ENCODE measurements around the gene IFI44L.

The IFI44L gene

DNA sequence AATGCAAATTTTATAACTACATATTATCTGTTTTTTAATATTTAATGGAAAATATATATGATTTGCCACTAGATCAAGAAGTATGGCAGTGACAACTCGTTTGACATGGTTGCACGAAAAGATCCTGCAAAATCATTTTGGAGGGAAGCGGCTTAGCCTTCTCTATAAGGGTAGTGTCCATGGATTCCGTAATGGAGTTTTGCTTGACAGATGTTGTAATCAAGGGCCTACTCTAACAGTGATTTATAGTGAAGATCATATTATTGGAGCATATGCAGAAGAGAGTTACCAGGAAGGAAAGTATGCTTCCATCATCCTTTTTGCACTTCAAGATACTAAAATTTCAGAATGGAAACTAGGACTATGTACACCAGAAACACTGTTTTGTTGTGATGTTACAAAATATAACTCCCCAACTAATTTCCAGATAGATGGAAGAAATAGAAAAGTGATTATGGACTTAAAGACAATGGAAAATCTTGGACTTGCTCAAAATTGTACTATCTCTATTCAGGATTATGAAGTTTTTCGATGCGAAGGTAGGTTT, 29.9 kb downstream of the IFI44L start:
- peak; percentile 26 for DNase-seq
- H3K4me3 ChIP-seq (ENCODE audit: low read depth in 1 of 2, low read length in 2 of 2) = peak overlapping the region; percentile 42 to 62
- H3K9me3 ChIP-seq (ENCODE audit: insufficient read depth, low read length, severe bottlenecking) = peaks cover 4% of the 10 kb centered on the region
- H2AFZ ChIP-seq (ENCODE audit: low read depth, low read length) = peak overlapping the region; percentile 54; the same call in 1 of the 2 replicates
- peak overlapping the region; percentile 51 for H3K9ac ChIP-seq (ENCODE audit: low read depth, low read length)
- peak overlapping the region; percentile 68 for H3K4me2 ChIP-seq (ENCODE audit: insufficient read depth, low read length)
- no peaks in the 10 kb centered on the region for H3K27me3 ChIP-seq (ENCODE audit: insufficient read depth, low read length, poor library complexity)
- ATAC-seq (ENCODE audit: insufficient read depth, low read depth) = peak; percentile 40
- peaks cover 9% of the 10 kb centered on the region; the same call in 1 of the 2 replicates for H3K36me3 ChIP-seq (ENCODE audit: insufficient read depth, low read length)
- peaks cover 57% of the 10 kb centered on the region for H3K4me1 ChIP-seq (ENCODE audit: insufficient read depth, low read length)
- H4K20me1 ChIP-seq (ENCODE audit: insufficient read depth, low read length) = no peaks in the 10 kb centered on the region; the same call in 1 of the 2 replicates
- TF ChIP-seq, protein P1, sequence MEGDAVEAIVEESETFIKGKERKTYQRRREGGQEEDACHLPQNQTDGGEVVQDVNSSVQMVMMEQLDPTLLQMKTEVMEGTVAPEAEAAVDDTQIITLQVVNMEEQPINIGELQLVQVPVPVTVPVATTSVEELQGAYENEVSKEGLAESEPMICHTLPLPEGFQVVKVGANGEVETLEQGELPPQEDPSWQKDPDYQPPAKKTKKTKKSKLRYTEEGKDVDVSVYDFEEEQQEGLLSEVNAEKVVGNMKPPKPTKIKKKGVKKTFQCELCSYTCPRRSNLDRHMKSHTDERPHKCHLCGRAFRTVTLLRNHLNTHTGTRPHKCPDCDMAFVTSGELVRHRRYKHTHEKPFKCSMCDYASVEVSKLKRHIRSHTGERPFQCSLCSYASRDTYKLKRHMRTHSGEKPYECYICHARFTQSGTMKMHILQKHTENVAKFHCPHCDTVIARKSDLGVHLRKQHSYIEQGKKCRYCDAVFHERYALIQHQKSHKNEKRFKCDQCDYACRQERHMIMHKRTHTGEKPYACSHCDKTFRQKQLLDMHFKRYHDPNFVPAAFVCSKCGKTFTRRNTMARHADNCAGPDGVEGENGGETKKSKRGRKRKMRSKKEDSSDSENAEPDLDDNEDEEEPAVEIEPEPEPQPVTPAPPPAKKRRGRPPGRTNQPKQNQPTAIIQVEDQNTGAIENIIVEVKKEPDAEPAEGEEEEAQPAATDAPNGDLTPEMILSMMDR (IDR thresholded peaks at IDR 0.05; ENCODE audit: borderline replicate concordance, extremely low read depth, low read length, poor library complexity, severe bottlenecking) = no peak
- no peak for TF ChIP-seq EZH2 (IDR thresholded peaks at IDR 0.05; ENCODE audit: borderline replicate concordance, low read depth, low read length, severe bottlenecking)
- peaks cover 48% of the 10 kb centered on the region for H3K79me2 ChIP-seq (ENCODE audit: insufficient read depth, low read length)
- H3K27ac ChIP-seq (ENCODE audit: low read length) = peak overlapping the region; percentile 78

DNA sequence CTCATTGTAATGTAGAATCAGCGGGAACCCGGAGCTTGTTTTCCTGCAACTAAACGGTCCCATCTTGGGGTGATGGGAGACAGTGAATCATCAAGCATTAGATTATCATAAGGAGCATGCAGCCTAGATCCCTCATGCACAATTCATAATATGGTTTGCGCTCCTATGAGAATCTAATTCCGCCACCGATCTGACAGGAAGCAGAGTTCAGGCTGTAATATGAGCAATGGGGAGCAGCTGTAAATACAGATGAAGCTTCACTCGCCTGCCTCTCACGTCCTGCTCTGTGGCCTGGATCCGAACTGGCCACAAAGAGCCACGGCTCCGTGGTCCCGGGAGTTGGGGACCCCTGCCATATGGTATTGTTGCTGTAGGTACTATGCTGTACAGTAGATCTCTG, 31.0 kb downstream of the IFI44L start:
- peak; percentile 59 for DNase-seq
- Histone ChIP-seq H3K4me1 (ENCODE audit: insufficient read depth, low read length) (peaks cover 46% of the 10 kb centered on the region), H3K36me3 (ENCODE audit: insufficient read depth, low read length) (peaks cover 20% of the 10 kb centered on the region; the same call in 1 of the 2 replicates), H3K9me3 (ENCODE audit: insufficient read depth, low read length, severe bottlenecking) (peaks cover 4% of the 10 kb centered on the region), H3K4me2 (ENCODE audit: insufficient read depth, low read length) (peak overlapping the region; percentile 68), H3K4me3 (ENCODE audit: low read depth in 1 of 2, low read length in 2 of 2) (peak overlapping the region; percentile 42 to 62; a peak in 3 of 4 replicates), H3K27ac (ENCODE audit: low read length) (peak overlapping the region; percentile 78), H2AFZ (ENCODE audit: low read depth, low read length) (peak overlapping the region; percentile 54), H3K79me2 (ENCODE audit: insufficient read depth, low read length) (peaks cover 53% of the 10 kb centered on the region), H3K9ac (ENCODE audit: low read depth, low read length) (peak overlapping the region; percentile 51), H3K27me3 (ENCODE audit: insufficient read depth, low read length, poor library complexity) (no peaks in the 10 kb centered on the region), H4K20me1 (ENCODE audit: insufficient read depth, low read length) (no peaks in the 10 kb centered on the region; the same call in 1 of the 2 replicates)
- TF ChIP-seq EZH2 (IDR thresholded peaks at IDR 0.05; ENCODE audit: borderline replicate concordance, low read depth, low read length, severe bottlenecking) = no peak
- TF ChIP-seq, protein P1 (IDR thresholded peaks at IDR 0.05; ENCODE audit: borderline replicate concordance, extremely low read depth, low read length, poor library complexity, severe bottlenecking) = no peak
- peak; percentile 76 for ATAC-seq (ENCODE audit: insufficient read depth, low read depth)

DNA sequence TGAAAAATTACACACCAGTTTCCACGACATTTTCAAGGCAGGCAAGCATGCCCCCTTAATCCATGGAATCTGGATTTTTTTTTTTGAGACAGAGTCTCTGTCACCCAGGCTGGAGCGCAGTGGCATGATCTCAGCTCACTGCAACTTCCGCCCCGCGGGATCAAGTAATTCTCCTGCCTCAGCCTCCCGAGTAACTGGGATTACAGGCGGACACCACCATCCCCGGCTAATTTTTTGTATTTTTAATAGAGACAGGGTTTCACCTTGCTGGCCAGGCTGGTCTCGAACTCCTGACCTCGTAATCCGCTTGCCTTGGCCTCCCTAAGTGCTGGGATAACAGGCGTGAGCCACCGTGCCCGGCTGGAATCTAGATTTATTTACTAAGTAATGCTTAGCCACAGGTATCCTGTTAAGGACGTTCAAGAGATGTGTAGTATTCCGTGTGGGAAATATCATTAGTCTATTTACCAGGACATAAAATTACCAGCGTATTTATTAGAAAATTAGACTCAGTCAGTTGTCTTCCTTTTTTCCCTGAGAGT, 31.8 kb downstream of the IFI44L start:
- Histone ChIP-seq H3K79me2 (ENCODE audit: insufficient read depth, low read length) (peaks cover 53% of the 10 kb centered on the region), H3K36me3 (ENCODE audit: insufficient read depth, low read length) (peaks cover 27% of the 10 kb centered on the region; the same call in 1 of the 2 replicates), H2AFZ (ENCODE audit: low read depth, low read length) (no peak overlapping the region), H3K4me1 (ENCODE audit: insufficient read depth, low read length) (peaks cover 38% of the 10 kb centered on the region), H3K9ac (ENCODE audit: low read depth, low read length) (peak overlapping the region; percentile 51), H3K27me3 (ENCODE audit: insufficient read depth, low read length, poor library complexity) (no peaks in the 10 kb centered on the region), H4K20me1 (ENCODE audit: insufficient read depth, low read length) (no peaks in the 10 kb centered on the region; the same call in 1 of the 2 replicates), H3K27ac (ENCODE audit: low read length) (peak overlapping the region; percentile 78), H3K9me3 (ENCODE audit: insufficient read depth, low read length, severe bottlenecking) (peaks cover 4% of the 10 kb centered on the region), H3K4me2 (ENCODE audit: insufficient read depth, low read length) (peak overlapping the region; percentile 68), H3K4me3 (ENCODE audit: low read depth in 1 of 2, low read length in 2 of 2) (peak overlapping the region; percentile 42 to 62; a peak in 3 of 4 replicates)
- DNase-seq (no peak), ATAC-seq (ENCODE audit: insufficient read depth, low read depth) (no peak)
- TF ChIP-seq EZH2 (IDR thresholded peaks at IDR 0.05; ENCODE audit: borderline replicate concordance, low read depth, low read length, severe bottlenecking) = no peak
- TF ChIP-seq, protein P1 (IDR thresholded peaks at IDR 0.05; ENCODE audit: borderline replicate concordance, extremely low read depth, low read length, poor library complexity, severe bottlenecking) = no peak

All from DND-41 (cell line).